Rectal smooth muscle tissue (tissue), 1 donor: ENCODE measurements around the gene ZBTB16.

Experiments
- H3K27ac ChIP-seq: one replicate; pipeline ENCODE4 v1.7.0; 2013; ENCODE audit warnings: low read depth, low read length, inconsistent platforms
- H3K27me3 ChIP-seq: one replicate; pipeline ENCODE4 v1.7.0; 2013; ENCODE audit warnings: low read length; ENCODE audit not compliant: control insufficient read depth, insufficient read depth
- H3K36me3 ChIP-seq: one replicate; pipeline ENCODE4 v1.7.0; 2013; ENCODE audit warnings: low read length; ENCODE audit not compliant: control insufficient read depth, insufficient read depth
- H3K4me1 ChIP-seq: one replicate; pipeline ENCODE4 v1.7.0; 2013; ENCODE audit warnings: low read length; ENCODE audit not compliant: control insufficient read depth, insufficient read depth
- H3K4me3 ChIP-seq: one replicate; pipeline ENCODE4 v1.7.0; 2013; ENCODE audit warnings: low read length
- H3K9ac ChIP-seq: one replicate; pipeline ENCODE4 v1.7.0; 2013; ENCODE audit warnings: low read length

ZBTB16 gene

DNA sequence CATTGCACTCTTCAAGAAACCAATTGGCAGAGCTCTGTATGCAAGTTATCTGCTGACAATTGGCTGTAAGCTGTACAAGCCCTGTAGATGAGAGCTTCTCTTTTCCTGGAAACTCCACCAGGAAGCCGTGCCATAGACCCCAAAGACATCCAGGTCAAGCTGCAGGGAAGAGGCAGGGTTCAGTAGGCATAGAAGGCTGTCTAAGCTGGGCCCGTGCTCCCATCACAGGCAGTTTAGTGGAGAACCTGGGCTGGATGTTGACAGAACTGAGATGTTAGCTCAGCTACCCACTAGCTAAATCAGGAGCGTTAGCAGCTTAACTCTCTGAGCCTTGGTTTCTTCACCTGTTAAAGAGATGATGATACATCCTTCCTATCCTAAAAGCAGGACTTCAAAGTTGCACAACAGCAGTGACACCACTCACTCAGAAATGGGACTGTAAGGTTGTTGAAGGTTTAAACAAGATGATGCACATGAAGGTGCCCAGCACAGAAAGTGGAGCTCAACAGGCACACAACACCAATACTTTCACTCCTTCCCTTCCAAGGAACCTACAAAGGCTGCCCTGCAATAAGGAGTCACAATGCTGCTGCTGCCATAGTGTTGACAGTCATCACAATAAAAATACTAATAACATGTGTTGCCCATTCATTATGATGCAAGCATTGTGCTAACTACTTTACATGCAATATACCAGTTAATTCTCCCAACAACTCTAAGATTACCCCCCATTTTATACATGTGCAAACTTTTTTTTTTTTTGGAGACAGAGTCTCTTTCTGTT lies 115.4 kb downstream of the ZBTB16 start:
- H3K9ac ChIP-seq, result no peak overlapping the region
- H3K4me3 ChIP-seq, result no peak overlapping the region
- H3K27ac ChIP-seq, result no peak overlapping the region
- no peaks in the 10 kb centered on the region for H3K36me3 ChIP-seq
- peaks cover 75% of the 10 kb centered on the region for H3K4me1 ChIP-seq
- H3K27me3 ChIP-seq, result no peaks in the 10 kb centered on the region

DNA sequence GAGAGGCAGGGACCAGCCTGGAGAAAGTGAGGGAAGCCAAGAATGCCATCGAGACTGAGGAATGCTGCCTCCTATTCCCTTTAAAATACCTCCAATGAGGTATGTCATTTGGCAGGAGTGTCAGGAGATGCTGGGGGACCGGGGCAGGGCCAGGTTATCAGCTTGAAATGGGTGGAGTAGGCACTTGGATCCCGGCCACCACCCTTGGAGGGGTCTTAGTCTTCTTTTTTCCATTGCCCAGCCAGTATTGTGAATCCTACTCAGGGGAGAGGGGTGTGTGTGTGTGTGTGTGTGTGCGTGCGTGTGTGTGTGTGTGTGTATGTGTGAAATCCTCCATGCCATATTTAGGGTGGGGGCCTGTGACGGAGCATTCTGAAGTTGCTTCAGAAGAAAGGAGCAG lies 116.2 kb downstream of the ZBTB16 start:
- H3K4me3 ChIP-seq, result no peak overlapping the region
- H3K27ac ChIP-seq, result no peak overlapping the region
- H3K27me3 ChIP-seq, result no peaks in the 10 kb centered on the region
- no peaks in the 10 kb centered on the region for H3K36me3 ChIP-seq
- H3K4me1 ChIP-seq, result peaks cover 76% of the 10 kb centered on the region
- H3K9ac ChIP-seq, result no peak overlapping the region

DNA sequence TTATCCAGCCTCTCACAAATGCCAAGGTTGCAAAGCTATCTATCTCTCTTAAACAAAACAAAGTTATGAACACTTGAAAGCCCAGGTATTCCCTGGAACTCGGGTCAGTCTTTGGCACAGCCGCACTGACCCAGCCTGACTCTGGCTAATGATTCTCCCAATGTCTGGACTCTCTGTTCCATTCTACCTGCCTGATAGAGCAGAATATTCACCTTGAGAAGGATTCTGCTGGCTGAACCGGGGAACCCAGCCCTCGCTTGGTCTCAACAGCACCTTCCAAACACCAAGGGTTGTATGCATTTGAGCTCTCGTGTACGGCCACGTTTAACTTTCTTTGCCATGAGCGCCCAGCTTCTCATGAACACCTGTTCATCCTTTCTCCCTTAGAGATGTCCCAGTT lies 116.8 kb downstream of the ZBTB16 start:
- Histone ChIP-seq H3K27ac (no peak overlapping the region), H3K9ac (no peak overlapping the region), H3K36me3 (no peaks in the 10 kb centered on the region), H3K4me3 (no peak overlapping the region), H3K4me1 (peaks cover 73% of the 10 kb centered on the region), H3K27me3 (no peaks in the 10 kb centered on the region)

DNA sequence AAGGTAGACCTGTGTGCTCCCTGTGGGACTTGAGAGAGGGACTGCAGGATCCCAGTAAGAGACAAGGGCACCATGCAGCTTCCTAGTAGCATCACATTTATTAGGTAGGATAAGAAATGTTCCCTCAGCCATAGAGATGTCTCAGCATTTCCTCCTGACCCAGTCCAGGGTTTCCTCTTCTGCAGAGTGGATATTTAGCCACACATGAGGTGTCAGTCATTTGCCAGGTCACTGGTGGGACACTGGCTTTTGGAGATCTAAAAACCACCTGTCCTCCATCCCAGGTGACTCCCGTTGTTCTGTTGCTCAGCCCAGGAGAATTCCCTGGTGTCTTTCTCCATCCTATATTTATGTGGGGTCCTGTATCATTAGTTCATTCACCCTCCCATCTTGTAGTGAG lies 119.1 kb downstream of the ZBTB16 start:
- peak overlapping the region; percentile 14 for H3K4me3 ChIP-seq
- H3K27ac ChIP-seq, result peak overlapping the region; percentile 99

GRCh38 chr11:114179234-114179941 lies 119.9 kb downstream of the ZBTB16 start:
- Histone ChIP-seq H3K36me3 (no peaks in the 10 kb centered on the region), H3K27me3 (no peaks in the 10 kb centered on the region), H3K9ac (peak overlapping the region; percentile 24), H3K4me1 (peaks cover 48% of the 10 kb centered on the region), H3K27ac (peak overlapping the region; percentile 99), H3K4me3 (peak overlapping the region; percentile 56)

More for the DNA sequence above, 119.1 kb downstream of the ZBTB16 start:
- Histone ChIP-seq H3K27me3 (no peaks in the 10 kb centered on the region), H3K36me3 (no peaks in the 10 kb centered on the region), H3K4me1 (peaks cover 53% of the 10 kb centered on the region), H3K9ac (peak overlapping the region; percentile 49)

GRCh38 chr11:114180301-114181055 lies 121.0 kb downstream of the ZBTB16 start:
- Histone ChIP-seq H3K27ac (peak overlapping the region; percentile 99), H3K9ac (peak overlapping the region; percentile 24), H3K4me3 (peak overlapping the region; percentile 56), H3K27me3 (no peaks in the 10 kb centered on the region), H3K36me3 (no peaks in the 10 kb centered on the region), H3K4me1 (peaks cover 48% of the 10 kb centered on the region)

DNA sequence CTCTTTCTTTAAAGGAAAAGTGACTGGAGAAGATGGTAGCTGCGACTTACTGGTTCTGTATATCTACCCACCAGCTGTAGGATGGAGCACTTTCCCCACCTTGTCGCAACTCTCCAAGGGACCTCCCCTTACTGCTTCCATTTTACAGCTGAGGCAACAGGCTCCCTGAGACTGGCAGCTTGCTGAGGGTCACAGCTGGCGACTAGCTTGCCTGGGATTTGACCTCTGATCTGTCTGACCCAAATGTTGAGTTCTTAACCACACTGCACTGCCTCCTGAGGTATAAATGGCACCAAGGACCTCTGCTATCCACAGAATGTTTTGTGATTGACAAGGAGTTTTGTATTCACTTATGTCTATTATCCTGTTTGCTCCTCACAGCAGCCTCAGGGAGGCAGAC lies 121.7 kb downstream of the ZBTB16 start:
- peak overlapping the region; percentile 99 for H3K27ac ChIP-seq
- peaks cover 42% of the 10 kb centered on the region for H3K4me1 ChIP-seq

GRCh38 chr11:114181752-114182151 lies 122.2 kb downstream of the ZBTB16 start:
- Histone ChIP-seq H3K36me3 (no peaks in the 10 kb centered on the region), H3K27me3 (no peaks in the 10 kb centered on the region), H3K9ac (no peak overlapping the region), H3K4me1 (peaks cover 36% of the 10 kb centered on the region), H3K27ac (peak overlapping the region; percentile 99), H3K4me3 (no peak overlapping the region)

More for the DNA sequence above, 121.7 kb downstream of the ZBTB16 start:
- H3K4me3 ChIP-seq, result no peak overlapping the region
- H3K27me3 ChIP-seq, result no peaks in the 10 kb centered on the region
- H3K36me3 ChIP-seq, result no peaks in the 10 kb centered on the region
- no peak overlapping the region for H3K9ac ChIP-seq

DNA sequence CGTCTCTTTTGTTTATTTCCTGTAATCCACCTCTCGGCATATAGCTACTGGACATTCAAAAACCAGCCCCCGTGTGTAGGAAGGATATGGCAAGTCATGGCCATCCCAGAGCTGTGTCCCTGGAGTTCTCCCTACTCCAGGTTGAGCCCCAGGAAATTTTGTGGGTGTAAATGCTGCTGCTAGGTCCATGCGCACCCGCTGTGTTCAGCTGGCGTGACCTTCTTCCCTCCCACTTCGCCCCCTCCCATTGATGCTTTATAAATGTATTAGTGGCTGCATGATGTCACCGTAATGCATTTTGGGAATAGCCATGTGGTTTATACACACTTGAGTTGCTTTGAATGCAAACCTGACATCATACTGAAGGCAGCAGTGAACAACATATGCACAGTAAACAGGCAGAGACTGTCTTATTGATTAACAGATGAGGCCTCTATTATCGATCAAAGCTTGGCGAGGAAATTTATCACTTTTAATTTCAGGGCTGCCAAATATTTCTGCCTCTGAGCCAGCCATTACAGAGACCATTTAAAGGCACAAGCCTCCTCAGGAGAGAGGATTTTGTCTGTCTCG lies 123.0 kb downstream of the ZBTB16 start:
- H3K27ac ChIP-seq, result peak overlapping the region; percentile 47
- H3K4me1 ChIP-seq, result peaks cover 31% of the 10 kb centered on the region
- H3K36me3 ChIP-seq, result no peaks in the 10 kb centered on the region
- no peak overlapping the region for H3K9ac ChIP-seq
- no peak overlapping the region for H3K4me3 ChIP-seq
- H3K27me3 ChIP-seq, result no peaks in the 10 kb centered on the region

DNA sequence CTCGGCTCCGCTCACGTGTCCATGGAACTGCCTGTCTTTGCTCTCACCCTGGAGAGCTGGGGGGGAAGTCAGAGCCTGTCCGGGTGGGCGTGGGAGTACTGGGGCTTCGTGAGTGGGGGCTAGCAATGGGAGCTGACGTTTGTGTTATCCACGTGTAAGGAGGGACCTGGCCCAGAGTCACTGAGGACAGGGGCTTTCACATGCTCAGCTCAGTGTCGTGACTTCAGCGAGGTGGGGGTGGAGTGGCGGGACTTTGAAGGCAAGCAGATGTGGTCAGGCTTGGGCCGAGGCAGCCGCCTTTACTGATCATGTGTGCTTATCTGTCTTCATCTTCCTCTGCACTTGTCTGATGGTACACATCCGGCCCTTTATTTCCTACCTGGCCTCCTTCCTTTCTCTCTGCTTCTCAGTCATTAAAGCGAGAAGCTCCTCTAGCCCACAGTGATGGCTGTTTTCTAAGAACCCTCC lies 123.6 kb downstream of the ZBTB16 start:
- Histone ChIP-seq H3K4me1 (peaks cover 26% of the 10 kb centered on the region), H3K4me3 (no peak overlapping the region), H3K36me3 (no peaks in the 10 kb centered on the region), H3K9ac (no peak overlapping the region), H3K27me3 (no peaks in the 10 kb centered on the region), H3K27ac (peak overlapping the region; percentile 47)

- peaks cover 10% of the 10 kb centered on the region for H3K4me1 ChIP-seq
- H3K27me3 ChIP-seq, result no peaks in the 10 kb centered on the region
- no peaks in the 10 kb centered on the region for H3K36me3 ChIP-seq
- no peak overlapping the region for H3K27ac ChIP-seq
- no peak overlapping the region for H3K9ac ChIP-seq
- no peak overlapping the region for H3K4me3 ChIP-seq
These were observed 125.9 kb downstream of the ZBTB16 start for GRCh38 chr11:114185436-114185835.

DNA sequence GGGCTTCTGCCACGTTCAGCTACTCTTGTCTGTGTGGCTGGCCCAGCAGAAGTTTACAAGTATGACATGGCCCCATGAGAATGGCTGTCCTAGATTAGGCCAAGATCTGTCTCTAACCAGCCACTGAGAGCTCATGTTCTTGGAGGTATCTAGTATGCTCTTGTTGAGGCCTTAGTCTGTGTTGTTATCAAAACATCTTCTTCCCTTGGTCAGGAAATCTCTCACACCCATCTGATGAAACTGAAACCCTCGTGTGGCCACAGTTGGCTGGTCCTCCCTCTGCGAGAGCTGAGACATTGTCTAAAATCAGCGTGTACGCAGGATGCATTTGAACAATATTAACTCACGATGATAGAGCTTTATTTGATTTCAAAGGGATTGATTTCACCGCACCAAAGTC lies 127.7 kb downstream of the ZBTB16 start:
- Histone ChIP-seq H3K9ac (no peak overlapping the region), H3K27me3 (no peaks in the 10 kb centered on the region), H3K4me3 (no peak overlapping the region), H3K27ac (no peak overlapping the region), H3K4me1 (peaks cover 7% of the 10 kb centered on the region), H3K36me3 (no peaks in the 10 kb centered on the region)
